HK-2 (cell line): Measurements from ENCODE around the gene FRMPD2.
"Not testable (repeated sequence)": the region's sequence is repeated elsewhere in the genome, so short reads cannot be mapped to it uniquely, and the experiment has no call there.

Experiments used
- DNase-seq: peaks from one replicate; pipeline ENCODE4 v3.0.0-alpha.2; 2018; ENCODE audit not compliant: unreplicated experiment

The FRMPD2 gene

DNA sequence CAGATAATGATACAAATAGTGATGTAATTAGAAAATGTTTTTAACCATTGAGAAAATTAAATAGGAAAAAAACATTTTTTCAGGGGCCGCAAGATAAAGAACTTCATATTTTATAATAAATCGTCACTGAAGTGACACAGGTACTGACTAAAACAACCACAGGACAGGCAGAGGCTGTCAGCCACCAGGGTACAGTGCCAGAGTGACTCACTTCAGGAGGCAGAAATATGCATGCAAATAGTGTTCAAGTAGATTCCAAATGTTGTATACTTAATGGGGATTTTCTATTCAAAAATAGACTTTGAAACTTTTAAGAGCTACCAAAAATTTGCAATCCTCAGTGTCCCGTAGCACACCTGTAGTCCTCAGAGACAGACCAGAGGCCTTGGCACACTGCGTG is 68.6 kb downstream of the FRMPD2 start:
- no peak for DNase-seq

DNA sequence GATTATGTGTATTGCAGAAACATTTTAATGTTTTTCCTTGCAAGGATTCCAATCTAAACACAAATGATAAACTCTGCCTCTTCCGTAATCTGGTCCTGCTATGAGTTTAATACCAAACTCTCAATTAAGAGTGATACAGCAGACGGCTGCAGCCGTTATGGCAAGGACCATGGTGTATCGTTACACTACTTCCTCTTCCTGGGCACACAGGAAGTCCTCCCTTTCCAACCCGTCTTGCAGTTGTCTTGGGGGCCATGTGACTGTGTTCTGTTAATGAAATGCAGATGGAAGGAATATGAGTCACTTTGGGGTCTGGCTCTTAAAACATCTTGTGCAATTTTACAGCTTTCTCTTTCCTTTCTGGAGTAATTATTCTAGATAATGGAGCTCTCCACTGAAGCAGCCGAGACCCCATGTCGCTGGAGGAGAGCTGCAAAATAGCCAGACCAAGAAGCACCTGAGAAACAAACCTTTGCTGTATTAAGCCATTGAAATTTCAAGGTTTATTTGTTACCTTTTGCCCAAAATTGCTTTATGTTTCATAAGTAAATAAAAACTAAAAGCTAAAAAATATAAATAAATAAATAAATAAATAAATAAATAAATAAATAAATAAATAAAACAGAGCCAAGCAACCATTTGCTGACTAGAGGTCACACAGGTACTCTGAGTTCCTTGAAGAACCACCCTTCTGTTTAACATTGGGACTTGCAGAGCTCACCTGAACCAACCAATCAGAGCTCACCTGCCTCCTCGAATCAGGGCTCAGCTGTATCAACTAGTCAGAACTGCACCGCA is 74.7 kb downstream of the FRMPD2 start:
- DNase-seq = no peak

DNA sequence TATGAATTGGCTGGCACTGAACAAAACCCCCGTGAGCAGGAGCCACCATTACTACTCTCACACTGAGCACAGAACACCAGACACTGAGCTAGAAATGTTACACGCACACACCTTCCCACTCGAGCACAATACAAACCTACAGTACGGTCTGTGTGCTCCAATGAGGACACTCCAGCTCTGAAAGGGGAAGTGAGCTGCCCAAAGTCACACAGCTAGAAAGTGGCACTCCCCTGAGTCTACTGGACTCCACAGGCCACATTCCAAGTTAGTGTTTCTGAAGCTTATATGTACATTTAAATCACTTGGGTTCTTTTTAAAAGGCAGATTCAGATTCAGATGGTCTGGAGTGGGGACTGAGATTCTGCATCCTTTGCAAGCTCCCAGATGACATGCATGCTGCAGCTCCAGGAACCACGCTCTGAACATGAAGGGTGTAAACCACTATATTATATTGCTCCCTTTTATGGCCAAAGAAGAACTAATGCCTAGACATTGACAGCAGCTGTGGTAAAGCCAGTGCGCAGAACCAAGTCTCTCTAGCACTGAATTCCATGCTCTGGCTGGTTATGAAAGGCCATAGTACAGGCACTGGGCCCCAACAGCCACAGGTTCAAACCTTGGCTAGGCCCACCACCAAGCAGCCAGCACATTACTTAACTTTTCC is 77.1 kb downstream of the FRMPD2 start:
- DNase-seq = no peak

DNA sequence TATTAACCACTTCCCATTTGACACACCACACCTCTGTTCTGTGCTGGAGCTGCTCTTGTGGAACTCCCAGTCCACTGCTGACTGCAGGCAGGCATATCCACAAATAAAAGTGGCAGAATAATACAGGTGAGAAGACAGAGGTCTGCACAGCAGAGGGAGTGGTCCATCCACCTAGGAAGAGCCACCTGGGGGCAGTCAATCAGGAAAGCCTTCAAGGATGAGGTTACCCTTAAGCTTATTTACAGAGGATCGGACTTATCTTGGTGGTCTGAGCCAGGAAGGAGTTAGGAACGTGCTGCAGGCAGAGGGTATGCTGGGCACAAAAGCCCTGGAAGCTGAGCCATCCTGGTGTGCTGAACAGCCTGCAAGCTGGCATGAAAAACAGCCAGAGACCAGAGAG is 78.7 kb downstream of the FRMPD2 start:
- DNase-seq = no peak

DNA sequence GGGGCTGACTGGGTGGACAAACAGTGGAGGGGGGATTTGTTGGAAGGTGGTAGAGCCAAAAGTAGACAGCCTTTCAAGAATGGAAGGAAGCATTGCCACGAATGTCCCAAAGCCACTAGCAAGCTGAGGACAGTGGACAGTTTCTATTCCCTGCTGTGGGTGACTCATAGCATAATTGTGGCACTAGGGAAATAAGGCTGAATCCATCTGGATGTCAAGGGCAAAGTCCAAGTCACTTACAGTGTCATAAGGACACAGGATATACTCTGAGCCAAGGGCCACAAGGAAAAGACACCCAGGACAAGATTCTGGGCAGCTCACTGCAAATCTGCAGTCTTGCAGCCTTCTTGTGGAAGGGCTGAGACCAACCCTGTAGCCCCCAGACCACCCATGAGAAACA is 79.7 kb downstream of the FRMPD2 start:
- no peak for DNase-seq

DNA sequence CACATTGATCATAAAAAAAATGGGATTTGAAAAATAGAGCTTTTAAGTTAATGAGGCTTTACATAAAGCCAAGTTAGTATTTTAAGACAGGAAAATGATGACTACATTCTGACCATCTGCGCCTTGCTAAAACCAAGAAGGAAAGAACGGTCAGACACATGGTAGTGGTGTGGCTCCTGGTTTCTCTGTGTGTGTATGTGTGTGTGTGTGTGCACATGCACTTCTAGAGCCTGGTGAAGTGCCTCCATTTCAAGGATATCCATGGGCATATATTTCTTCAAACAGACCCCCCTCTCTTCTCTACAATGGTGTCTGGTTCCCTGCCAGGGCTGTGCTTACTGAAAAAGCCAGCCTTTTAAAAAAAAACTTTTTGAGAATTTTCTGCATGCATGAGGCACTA is 80.9 kb downstream of the FRMPD2 start:
- DNase-seq = no peak

DNA sequence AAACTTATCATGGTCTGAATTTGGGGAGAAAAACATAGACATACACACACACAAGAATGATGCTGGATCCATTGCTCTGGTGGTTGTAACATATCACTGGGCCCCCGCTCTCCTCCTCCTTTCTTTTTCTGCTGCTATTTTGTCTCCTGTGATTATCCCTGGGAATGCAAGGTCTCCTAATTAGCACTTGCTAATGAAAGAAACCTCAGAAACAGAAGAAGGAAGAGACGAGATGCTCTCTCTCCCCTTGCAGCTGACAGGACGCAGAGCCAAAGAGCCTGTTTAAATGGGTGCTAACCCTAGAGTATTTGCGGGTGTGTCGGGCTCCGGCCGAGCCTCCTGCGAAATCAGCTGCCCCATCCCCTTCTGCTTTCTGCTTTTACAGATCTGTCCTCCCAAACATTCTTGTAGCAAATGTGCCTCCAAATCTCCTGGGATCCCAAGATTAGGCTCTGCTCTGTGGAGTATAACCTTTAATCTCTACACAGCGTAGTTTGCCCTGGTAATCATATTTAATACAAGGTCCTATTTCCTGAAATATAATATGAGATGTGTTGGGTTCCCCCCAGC is 81.5 kb downstream of the FRMPD2 start:
- no peak for DNase-seq

DNA sequence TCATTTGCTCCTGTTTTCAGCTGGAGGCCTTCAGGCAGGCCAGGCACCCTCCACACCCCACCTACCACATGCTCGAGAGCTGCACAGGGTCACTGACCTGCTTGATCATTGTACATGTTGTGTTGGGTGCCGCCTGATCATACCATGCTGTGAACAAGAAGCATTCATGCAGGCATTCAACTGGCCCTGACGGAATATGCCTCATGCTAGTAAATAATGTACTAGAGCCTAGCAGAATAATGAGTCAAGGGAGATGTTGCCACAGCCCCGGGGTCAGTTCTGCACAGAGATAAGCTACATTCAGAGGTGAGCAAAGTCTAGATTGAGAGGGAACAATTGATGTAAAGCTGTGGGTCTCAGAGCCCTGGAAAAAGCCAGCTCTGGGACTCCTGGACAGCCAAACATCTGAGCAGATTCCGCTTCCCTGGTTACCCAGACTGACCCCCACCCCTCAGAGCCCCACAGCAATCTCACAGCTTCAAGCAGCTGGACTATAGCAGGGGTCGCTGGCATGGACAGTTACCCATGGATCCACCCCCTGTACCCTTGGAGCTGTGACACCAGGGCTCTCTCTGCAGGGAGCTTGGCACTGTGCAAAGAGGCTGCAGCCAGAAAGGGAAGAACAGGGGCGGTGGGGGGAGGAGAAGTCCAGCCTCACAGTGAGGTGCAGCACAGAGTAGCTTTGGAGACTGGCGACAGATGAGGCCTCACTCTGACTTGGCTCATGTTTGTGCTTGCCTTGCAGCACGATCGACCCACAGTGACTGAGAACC is 86.6 kb downstream of the FRMPD2 start:
- peak; percentile 14 for DNase-seq

DNA sequence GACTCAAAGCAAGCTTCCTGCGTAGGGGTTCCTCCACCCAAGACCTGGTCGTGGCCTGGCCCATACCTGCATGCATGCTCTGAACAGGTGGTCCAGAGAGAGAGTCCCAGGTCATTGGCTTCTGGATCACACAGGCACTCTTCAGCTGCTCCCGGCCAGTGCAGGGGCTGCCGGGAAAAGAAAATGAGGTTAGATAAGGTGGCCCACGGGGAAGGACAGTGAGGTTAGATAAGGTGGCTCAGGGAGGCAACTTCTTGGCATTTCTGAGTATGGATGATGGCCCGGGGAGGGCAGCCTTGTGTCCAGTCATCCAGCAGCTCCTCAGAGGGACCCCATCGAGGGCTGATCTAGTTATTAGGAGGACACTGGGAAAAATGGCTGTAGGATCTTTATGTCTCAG is 87.4 kb downstream of the FRMPD2 start:
- DNase-seq = no peak

DNA sequence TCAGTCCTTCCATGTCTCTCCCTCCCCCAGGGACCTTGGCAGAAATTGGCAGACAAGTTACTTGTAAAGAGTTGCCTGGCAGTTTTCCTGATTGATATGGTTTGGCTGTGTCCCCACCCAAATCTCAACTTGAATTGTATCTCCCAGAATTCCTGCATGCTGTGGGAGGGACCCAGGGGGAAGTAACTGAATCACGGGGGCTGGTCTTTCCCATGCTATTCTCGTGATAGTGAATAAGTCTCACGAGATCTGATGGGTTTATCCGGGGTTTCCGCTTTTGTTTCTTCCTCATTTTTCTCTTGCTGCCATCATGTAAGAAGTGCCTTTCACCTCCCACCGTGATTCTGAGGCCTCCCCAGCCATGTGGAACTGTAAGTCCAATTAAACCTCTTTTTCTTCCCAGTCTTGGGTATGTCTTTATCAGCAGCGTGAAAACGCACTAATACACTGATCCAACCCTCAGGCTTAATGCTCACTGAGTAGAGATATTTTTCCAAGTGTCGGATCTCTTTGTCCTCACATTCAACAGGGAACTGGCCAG is 88.2 kb downstream of the FRMPD2 start:
- not testable (repeated sequence) for DNase-seq

DNA sequence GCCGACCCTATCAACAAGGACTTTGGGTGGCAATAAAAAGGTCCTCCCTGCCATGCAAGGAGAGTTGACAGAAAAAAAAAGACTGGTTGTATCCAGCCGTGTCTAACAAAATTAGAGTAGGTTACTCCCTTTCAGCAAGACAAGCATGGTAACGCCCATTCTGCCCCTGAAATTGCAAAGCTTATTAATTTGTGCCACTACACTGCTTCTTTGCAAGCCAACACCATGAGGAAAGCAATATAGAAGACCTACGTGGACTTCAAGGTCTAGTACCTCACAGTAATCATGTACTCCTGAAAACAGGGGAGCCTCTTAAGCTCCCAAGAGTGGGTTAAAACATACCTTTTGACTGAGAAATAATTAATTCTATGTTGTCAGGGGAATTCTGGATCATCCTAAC is 90.3 kb downstream of the FRMPD2 start:
- no peak for DNase-seq

DNA sequence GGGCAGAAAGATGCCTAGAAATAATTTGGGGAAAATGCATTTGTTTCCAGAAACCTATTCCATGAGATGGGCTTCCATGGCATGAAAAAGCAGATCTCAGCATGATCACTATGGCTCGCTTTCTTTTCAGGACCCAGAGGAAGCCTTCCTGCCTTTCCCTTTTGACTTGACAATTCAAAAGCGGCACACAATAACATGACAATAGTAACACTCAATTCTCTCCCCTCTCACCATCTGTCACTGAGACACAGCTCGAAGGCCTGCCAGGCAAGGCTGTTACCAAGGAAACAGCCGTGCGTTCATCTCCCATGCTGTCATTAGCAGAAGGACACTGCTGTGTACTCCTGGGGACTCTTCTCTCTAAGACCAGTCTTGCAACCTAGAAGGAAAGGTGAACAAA is 101.8 kb downstream of the FRMPD2 start:
- DNase-seq = not testable (repeated sequence)

DNA sequence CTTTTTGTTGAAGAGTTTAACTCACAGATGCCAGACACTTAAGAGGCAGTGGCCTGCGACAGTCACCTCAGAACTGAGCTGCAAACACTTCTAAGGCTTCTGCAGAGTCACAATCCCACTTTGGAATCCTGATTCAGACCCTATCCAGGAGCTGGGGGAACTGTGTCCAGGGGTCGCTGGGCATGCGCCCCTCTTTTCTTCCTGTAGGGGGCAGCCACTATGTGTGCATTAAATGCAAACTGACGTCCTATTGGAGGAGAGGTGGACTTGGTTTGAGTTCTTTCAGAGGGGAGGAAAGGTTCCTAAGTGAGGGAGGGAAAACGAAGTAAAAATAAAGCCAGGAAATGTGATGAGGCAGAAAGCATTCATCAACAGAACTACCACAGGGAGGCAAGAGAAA is 113.8 kb downstream of the FRMPD2 start:
- not testable (repeated sequence) for DNase-seq

DNA sequence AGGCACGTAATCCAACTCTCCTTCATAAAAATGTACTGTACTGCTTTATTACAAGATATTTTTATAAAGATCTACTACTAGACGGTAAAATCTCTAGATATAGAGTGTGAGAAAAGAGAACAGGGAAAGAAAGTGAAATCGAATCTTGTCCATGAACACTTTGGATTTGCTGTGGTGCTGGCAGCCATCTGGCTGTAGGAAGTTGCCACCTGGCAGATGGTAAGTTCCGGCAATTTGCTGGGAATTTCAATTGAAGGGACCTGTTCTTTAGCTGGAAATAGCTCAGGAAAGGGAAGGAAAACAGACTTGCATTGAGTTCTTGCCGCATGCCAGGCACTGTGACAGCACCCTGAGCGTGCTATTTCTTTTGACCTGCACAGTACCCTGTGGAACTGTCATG is 114.3 kb downstream of the FRMPD2 start:
- not testable (repeated sequence) for DNase-seq

DNA sequence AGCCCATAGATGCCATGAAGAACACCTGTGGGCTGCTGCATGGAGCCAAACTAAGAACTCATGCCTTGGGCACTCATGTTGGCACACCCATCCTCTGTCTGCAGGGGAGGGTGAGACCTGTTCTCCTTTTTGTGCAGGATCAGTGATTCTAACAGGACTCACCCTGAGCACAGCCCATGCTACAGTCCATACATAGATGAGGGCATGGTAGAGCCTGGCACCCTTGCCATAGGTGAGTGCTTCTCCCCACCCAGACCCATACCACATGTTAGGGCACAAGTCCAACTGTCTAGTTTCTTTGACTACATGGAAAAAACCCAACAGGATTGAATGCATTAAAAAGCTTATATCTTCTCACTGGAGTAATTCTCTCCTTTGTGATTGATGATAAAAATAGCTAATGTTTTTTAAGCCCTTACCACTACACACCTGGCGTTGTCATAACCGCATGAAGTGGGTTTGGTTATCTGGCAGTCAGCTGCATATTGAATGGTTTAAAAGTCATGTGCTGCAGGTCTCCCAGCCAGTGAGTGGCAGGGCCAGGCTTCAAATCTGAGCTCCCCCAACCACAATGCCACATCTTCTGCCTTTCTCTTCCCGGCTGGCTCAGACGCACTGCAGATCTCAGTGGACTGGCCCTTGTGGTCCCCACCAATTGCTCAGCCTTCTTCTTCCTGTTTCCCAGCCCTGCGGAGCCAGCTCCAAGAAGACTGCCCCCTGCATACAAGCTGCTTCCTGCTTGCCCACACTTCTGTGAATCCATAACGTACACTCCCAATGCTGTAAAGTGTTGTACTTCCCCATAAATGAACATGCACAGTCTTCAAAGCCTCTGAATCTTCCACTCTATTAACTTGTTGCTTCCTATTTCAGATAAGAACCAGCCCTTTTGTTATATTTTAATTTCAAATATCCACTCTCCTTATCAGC is 120.0 kb downstream of the FRMPD2 start:
- DNase-seq = not testable (repeated sequence)

DNA sequence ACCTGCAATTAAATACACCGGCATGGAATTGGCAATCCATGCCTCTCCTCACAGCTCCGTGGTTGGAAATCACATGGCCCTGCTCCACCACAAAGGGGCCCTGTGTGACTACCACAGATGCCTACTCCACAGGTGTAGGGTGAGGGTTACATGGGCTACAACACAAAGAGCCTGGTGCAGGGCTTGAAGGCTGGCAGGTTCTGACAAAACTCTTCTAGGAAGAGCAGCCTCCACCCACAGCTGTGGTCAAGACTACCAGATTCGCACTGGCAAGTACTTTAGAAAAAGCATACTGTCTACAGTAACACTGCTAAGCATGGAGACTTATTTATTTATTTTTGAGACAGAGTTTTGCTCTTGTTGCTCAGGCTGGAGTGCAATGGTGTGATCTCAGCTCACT is 126.9 kb downstream of the FRMPD2 start:
- not testable (repeated sequence) for DNase-seq

DNA sequence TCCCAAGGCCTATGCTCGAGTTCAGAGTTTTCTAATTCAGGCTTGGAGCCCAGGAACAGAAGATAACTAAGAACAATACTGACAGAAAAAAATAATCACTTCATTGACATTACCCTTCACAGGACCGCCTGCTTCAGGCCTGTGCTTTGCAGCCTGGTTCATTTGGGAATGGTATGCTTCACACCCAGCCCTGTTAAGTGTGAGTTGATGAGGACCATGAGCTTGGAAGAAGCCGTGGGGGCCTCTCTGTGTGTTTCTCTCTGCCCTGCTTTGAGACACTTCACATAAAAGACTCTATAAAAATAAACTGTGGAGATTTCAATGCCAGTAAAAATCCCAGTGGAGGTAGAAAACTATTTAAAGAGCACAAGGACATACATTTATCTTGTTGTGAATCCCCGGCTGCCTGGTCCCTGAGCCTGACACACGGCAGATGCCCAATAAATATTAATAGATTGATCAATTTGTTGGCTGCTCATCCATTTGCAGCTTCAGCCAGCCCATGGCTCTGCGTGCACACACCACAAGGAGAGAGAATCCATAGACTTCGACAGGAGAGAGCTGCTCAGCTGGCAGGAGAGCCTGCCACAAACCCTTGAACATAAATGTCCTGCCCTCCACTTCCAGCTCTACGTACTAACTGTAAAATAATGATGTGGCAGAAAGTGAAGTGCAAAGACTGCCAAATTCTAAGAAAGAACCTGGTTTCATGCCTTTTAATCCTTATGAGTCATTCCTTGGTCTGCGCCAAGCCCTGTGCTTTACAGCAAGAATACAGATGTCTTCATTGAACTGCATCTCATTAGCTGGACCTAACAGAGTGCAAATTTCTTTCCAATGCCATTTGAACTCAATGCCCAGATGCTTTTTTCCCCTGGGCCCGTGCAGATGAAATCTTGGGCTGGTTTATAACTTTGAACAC is 130.5 kb downstream of the FRMPD2 start:
- not testable (repeated sequence) for DNase-seq

DNA sequence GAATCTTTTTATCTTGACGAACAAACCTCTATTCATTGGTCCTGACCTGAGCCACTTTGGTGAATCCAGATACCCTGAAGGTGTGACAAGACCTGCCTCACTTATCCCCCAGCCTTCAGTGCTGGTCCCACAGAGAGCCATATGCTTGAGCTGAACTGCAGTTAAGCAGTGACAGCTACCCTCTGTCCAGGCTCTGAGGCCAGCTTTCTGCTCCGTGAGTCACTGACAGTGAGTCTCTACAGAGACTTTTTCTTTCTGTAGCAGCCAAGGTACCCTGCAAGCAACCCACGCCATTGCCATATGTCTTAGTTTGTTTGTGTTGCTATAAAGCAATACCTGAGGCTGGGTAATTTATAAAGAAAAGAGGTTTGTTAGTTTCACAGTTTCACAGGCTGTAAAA is 133.5 kb downstream of the FRMPD2 start:
- not testable (repeated sequence) for DNase-seq

DNA sequence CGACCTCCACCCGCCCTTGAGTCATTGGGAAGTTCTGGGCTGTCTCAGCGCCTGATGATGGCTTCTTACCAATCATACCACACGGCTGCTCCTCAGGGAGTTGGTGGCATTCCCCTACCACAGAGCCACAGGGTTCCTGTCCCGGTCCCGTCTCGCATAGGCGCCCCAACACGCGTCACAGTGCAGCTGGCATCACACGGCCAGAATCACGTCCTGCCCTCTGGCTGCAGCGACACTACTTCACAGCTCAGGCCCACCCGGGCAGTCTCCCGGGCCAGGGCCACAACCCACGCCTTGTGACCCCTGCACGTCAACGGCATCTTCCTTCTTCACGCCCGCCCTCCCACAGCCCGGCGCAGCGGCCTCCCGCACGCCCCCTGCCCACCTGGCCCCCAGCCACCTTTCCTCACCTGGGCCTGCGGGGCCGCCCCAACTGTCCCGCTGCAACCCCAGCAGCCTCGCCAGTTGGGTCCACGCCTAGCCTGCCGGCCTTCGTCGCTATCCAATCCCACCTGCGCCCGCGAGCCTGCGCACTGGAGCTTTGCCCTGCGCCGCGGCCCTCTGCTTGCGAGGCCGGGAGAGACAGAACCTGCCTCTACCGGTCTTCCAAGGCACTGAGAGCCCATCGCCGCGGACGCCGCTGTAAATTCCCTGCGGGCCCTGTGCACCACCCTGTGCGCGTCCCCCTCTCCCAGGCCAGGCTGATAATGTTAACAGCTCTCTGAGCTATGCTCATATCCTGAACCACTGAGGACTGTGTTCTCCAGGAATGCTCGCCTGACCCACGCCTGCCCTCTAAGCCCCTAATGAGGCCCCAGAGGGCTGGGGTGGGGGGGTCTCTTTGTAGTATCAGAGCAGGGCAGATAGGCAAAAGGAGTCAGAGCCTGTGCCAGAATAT is 134.3 kb downstream of the FRMPD2 start:
- peak; percentile 3 for DNase-seq
